Chondrocyte (in vitro differentiated cells): Measurements from ENCODE around the gene MAP2K3. TPM values are rescaled to one million over a fixed set of nuclear protein-coding genes. Genes with fewer than 3 reads are reported as not detected.
A peak's percentile ranks its signal among the peaks of the same experiment; 100 is the strongest.

Experiments
- DNase-seq: peaks from one replicate; pipeline ENCODE4 v3.0.0; 2021; ENCODE audit warnings: mixed read lengths, low spot score
- H3K27ac Mint-ChIP-seq: one replicate; pipeline ENCODE4 v1.8.0; 2021; ENCODE audit warnings: mild to moderate bottlenecking, moderate library complexity, mixed read lengths; ENCODE audit not compliant: unreplicated experiment
- H3K27me3 Mint-ChIP-seq: 2 replicates; pipeline ENCODE4 v1.8.0; 2021; ENCODE audit warnings: low read depth, mixed read lengths
- H3K36me3 Mint-ChIP-seq: 2 replicates; pipeline ENCODE4 v1.8.0; 2021; ENCODE audit warnings: low read depth, mixed read lengths
- H3K4me1 Mint-ChIP-seq: 2 replicates; pipeline ENCODE4 v1.8.0; 2021; ENCODE audit warnings: low read depth, mild to moderate bottlenecking, mixed read lengths
- H3K4me3 Mint-ChIP-seq: one replicate; pipeline ENCODE4 v1.8.0; 2021; ENCODE audit warnings: mild to moderate bottlenecking, moderate library complexity, mixed read lengths; ENCODE audit not compliant: unreplicated experiment
- H3K9me3 Mint-ChIP-seq: 2 replicates; pipeline ENCODE4 v1.8.0; 2021; ENCODE audit warnings: low read depth, mixed read lengths
- CTCF ChIP-seq: fragments of 200-600 bp; sonication (generic); IDR thresholded peaks from 2 replicates; pipeline ENCODE4 v1.5.0; 2021; ENCODE audit warnings: antibody characterized with exemption, mild to moderate bottlenecking, moderate library complexity
- total RNA-seq: library from RNA; stranded (reverse); gene quantifications from 3 replicates; pipeline ENCODE4 v1.2.1, GENCODE V29; 2021

Gene MAP2K3
- total RNA-seq, 1 donor from 2014 or later: 35.9 TPM

- TF ChIP-seq CTCF: peak; percentile 94
- H3K4me1 Mint-ChIP-seq: peaks cover 31% of the 10 kb centered on the region
- no peak overlapping the region for H3K4me3 Mint-ChIP-seq
- no peak for DNase-seq
- H3K27me3 Mint-ChIP-seq: no peaks in the 10 kb centered on the region
- no peak overlapping the region for H3K27ac Mint-ChIP-seq
- H3K9me3 Mint-ChIP-seq: no peaks in the 10 kb centered on the region
- H3K36me3 Mint-ChIP-seq: no peaks in the 10 kb centered on the region
These were observed 4.4 kb upstream of the MAP2K3 start for GRCh38 chr17:21280081-21280518.

GRCh38 chr17:21282231-21282630 lies 2.3 kb upstream of the MAP2K3 start:
- Mint-ChIP-seq H3K4me3 (no peak overlapping the region), H3K9me3 (no peaks in the 10 kb centered on the region), H3K27me3 (no peaks in the 10 kb centered on the region), H3K36me3 (no peaks in the 10 kb centered on the region), H3K4me1 (peaks cover 38% of the 10 kb centered on the region), H3K27ac (peak overlapping the region; percentile 98)
- DNase-seq: no peak
- TF ChIP-seq CTCF: no peak

GRCh38 chr17:21282850-21283249 lies 1.7 kb upstream of the MAP2K3 start:
- H3K27ac Mint-ChIP-seq: peak overlapping the region; percentile 98
- H3K36me3 Mint-ChIP-seq: no peaks in the 10 kb centered on the region
- TF ChIP-seq CTCF: no peak
- DNase-seq: no peak
- peaks cover 44% of the 10 kb centered on the region for H3K4me1 Mint-ChIP-seq
- no peaks in the 10 kb centered on the region for H3K9me3 Mint-ChIP-seq
- no peak overlapping the region for H3K4me3 Mint-ChIP-seq
- no peaks in the 10 kb centered on the region for H3K27me3 Mint-ChIP-seq

GRCh38 chr17:21283482-21284318 lies 811 bp upstream of the MAP2K3 start:
- H3K4me1 Mint-ChIP-seq: peaks cover 52% of the 10 kb centered on the region
- H3K27ac Mint-ChIP-seq: peak overlapping the region; percentile 87
- TF ChIP-seq CTCF: no peak
- H3K27me3 Mint-ChIP-seq: no peaks in the 10 kb centered on the region
- no peak for DNase-seq
- H3K36me3 Mint-ChIP-seq: no peaks in the 10 kb centered on the region
- H3K9me3 Mint-ChIP-seq: no peaks in the 10 kb centered on the region
- peak overlapping the region; percentile 88 for H3K4me3 Mint-ChIP-seq

- Mint-ChIP-seq H3K4me1 (peaks cover 60% of the 10 kb centered on the region), H3K9me3 (no peaks in the 10 kb centered on the region), H3K27me3 (no peaks in the 10 kb centered on the region), H3K27ac (peak overlapping the region; percentile 94), H3K4me3 (peak overlapping the region; percentile 88), H3K36me3 (no peaks in the 10 kb centered on the region)
- no peak for DNase-seq
- no peak for TF ChIP-seq CTCF
These were observed 904 bp downstream of the MAP2K3 start for GRCh38 chr17:21285164-21286065.
